CD4-positive, alpha-beta T cell (primary cell): ENCODE results near the gene OASL. TPM values are rescaled to one million over a fixed set of nuclear protein-coding genes. Genes with fewer than 3 reads are reported as not detected.
A peak's percentile ranks its signal among the peaks of the same experiment; 100 is the strongest.

Experiments used
- ATAC-seq: fragments of 200-7000 bp; cut with Tn5 transposase; one replicate; pipeline ENCODE4 v1.10.0; 2022; ENCODE audit warnings: mild to moderate bottlenecking; ENCODE audit not compliant: poor library complexity
- CTCF ChIA-PET: fragments of 350-600 bp; sonication (Branson Sonifier 250); formaldehyde crosslinking; loops from one replicate; lab custom pipeline; 2021; ENCODE audit warnings: antibody characterized with exemption, inconsistent platforms; lab: Charles Lee
- POLR2A ChIA-PET: fragments of 350-600 bp; sonication (Branson Sonifier 250); formaldehyde crosslinking; loops from one replicate; lab custom pipeline; 2021; ENCODE audit warnings: antibody characterized with exemption, inconsistent platforms; lab: Charles Lee
- DNase-seq, 14 experiments: peaks; one replicate each; pipeline ENCODE4 v3.0.0-alpha.2; 2013 to 2020; ENCODE audit warnings: mixed read lengths in 2 of 14
- H3K27ac ChIP-seq, 2 donors: one replicate each; pipeline versions ENCODE4 v1.5.1 to v1.7.0; 2013; ENCODE audit warnings: low read length in 2 of 2, low read depth in 1 of 2, mild to moderate bottlenecking in 1 of 2
- H3K27me3 ChIP-seq, 2 experiments: 1 replicate in 1 of 2; 2 replicates in 1 of 2; pipeline versions ENCODE4 v1.6.1 to v1.7.0; 2013; ENCODE audit warnings: low read length in 2 of 2, control low read depth in 1 of 2, mild to moderate bottlenecking in 1 of 2, moderate library complexity in 1 of 2; ENCODE audit not compliant: insufficient read depth in 2 of 2, control insufficient read depth in 1 of 2
- H3K36me3 ChIP-seq: one replicate; pipeline ENCODE4 v1.6.1; 2013; ENCODE audit warnings: low read length, control low read depth; ENCODE audit not compliant: insufficient read depth
- H3K4me1 ChIP-seq: one replicate; pipeline ENCODE4 v1.6.1; 2013; ENCODE audit warnings: low read length, control low read depth; ENCODE audit not compliant: insufficient read depth
- H3K4me3 ChIP-seq: one replicate; pipeline ENCODE4 v1.5.1; 2013; ENCODE audit warnings: mild to moderate bottlenecking, low read length, moderate library complexity
- H3K9me3 ChIP-seq, 2 experiments: 1 replicate in 1 of 2; 2 replicates in 1 of 2; pipeline versions ENCODE4 v1.6.1 to v1.7.0; 2013; ENCODE audit warnings: low read length in 2 of 2, mild to moderate bottlenecking in 2 of 2, control low read depth in 1 of 2, moderate library complexity in 1 of 2; ENCODE audit not compliant: control insufficient read depth in 1 of 2, insufficient read depth in 1 of 2
- H3K27ac Mint-ChIP-seq: one replicate; pipeline ENCODE4 v1.8.0; 2020; ENCODE audit warnings: mixed read lengths
- H3K27me3 Mint-ChIP-seq: one replicate; pipeline ENCODE4 v1.8.0; 2021; ENCODE audit warnings: mixed read lengths
- H3K36me3 Mint-ChIP-seq: one replicate; pipeline ENCODE4 v1.8.0; 2021; ENCODE audit warnings: low read depth, mixed read lengths
- H3K4me1 Mint-ChIP-seq: one replicate; pipeline ENCODE4 v1.8.0; 2021; ENCODE audit warnings: low read depth, mixed read lengths
- H3K4me3 Mint-ChIP-seq: one replicate; pipeline ENCODE4 v1.8.0; 2020; ENCODE audit warnings: mild to moderate bottlenecking, mixed read lengths
- H3K9me3 Mint-ChIP-seq: one replicate; pipeline ENCODE4 v1.8.0; 2020; ENCODE audit warnings: mixed read lengths
- CTCF ChIP-seq: fragments of 200-600 bp; IDR thresholded peaks from one replicate; pipeline ENCODE4 v1.8.0; 2022; ENCODE audit warnings: antibody characterized with exemption, mild to moderate bottlenecking
- intact Hi-C, 2 experiments: fragments of 100-400 bp; cut with DNase I in 1 of 2; cut with micrococcal nuclease in 1 of 2; formaldehyde crosslinking; loops; one replicate each; pipeline versions ENCODE4 v1.15.1 to v1.9.0; 2023 to 2025; cut with DNase I, micrococcal nuclease
- total RNA-seq, 174 experiments: library from RNA in 2 of 174; stranded (reverse) in 2 of 174; gene quantifications; one replicate each; pipeline ENCODE4 v1.2.3 and lab custom pipeline; 2021 to 2026

Gene OASL
- total RNA-seq, 2 experiments from 2014 or later: 33.0 to 34.7 TPM

- intact Hi-C loops: loop anchor here in 1 of 2 experiments (5.0 kb wide), 1 partner anchor 107 kb away; no protein-coding TSS in a partner anchor
- Histone ChIP-seq H3K4me1 (no peaks in the 10 kb centered on the region), H3K4me3 (no peak overlapping the region), H3K27ac (no peak overlapping the region), H3K27me3 (no peaks in the 10 kb centered on the region), H3K36me3 (peaks cover 66% of the 10 kb centered on the region), H3K9me3 (no peaks in the 10 kb centered on the region)
- no peak overlapping the region for H3K4me3 Mint-ChIP-seq
- ChIA-PET CTCF (interaction anchor here (1.0 to 2.6 kb wide), 3 partner anchors 55 to 97 kb away, joined by 3 to 12 read pairs (median 9); no protein-coding TSS in a partner anchor), POLR2A (no interaction called here)
- DNase-seq (peak in 12 of 14 experiments; percentile 12 to 64 (median 32)), ATAC-seq (peak; percentile 66)
- peak; percentile 27 for TF ChIP-seq CTCF
- H3K36me3 Mint-ChIP-seq: peaks cover 74% of the 10 kb centered on the region
- no peak overlapping the region for H3K27ac Mint-ChIP-seq
- no peaks in the 10 kb centered on the region for H3K4me1 Mint-ChIP-seq
- H3K9me3 Mint-ChIP-seq: no peaks in the 10 kb centered on the region
- H3K27me3 Mint-ChIP-seq: no peaks in the 10 kb centered on the region
Observed at GRCh38 chr12:121005346-121005815, 33.7 kb downstream of the OASL start.

GRCh38 chr12:121004253-121004815, 34.7 kb downstream of the OASL start:
- peaks cover 64% of the 10 kb centered on the region for H3K36me3 Mint-ChIP-seq
- Histone ChIP-seq H3K36me3 (peaks cover 56% of the 10 kb centered on the region), H3K4me1 (no peaks in the 10 kb centered on the region), H3K9me3 (no peaks in the 10 kb centered on the region), H3K27ac (no peak overlapping the region), H3K4me3 (no peak overlapping the region), H3K27me3 (no peaks in the 10 kb centered on the region)
- no peak for TF ChIP-seq CTCF
- no peaks in the 10 kb centered on the region for H3K27me3 Mint-ChIP-seq
- CTCF ChIA-PET: interaction anchor here (2.6 kb wide), 1 partner anchor 92 kb away, joined by 9 read pairs; no protein-coding TSS in a partner anchor
- POLR2A ChIA-PET: interaction anchor here (0.6 kb wide), 1 partner anchor 428 kb away, joined by 3 read pairs; no protein-coding TSS in a partner anchor
- H3K4me3 Mint-ChIP-seq: no peak overlapping the region
- H3K4me1 Mint-ChIP-seq: no peaks in the 10 kb centered on the region
- DNase-seq (no peak), ATAC-seq (no peak)
- no peaks in the 10 kb centered on the region for H3K9me3 Mint-ChIP-seq
- H3K27ac Mint-ChIP-seq: no peak overlapping the region
- intact Hi-C loops: no loop called here

GRCh38 chr12:121003650-121004049, 35.4 kb downstream of the OASL start:
- peaks cover 49% of the 10 kb centered on the region for H3K36me3 ChIP-seq
- no peak for ATAC-seq

More at GRCh38 chr12:121003650-121004049, 35.4 kb downstream of the OASL start:
- Histone ChIP-seq H3K9me3 (no peaks in the 10 kb centered on the region), H3K27ac (no peak overlapping the region), H3K4me3 (no peak overlapping the region), H3K4me1 (no peaks in the 10 kb centered on the region), H3K27me3 (no peaks in the 10 kb centered on the region)
- DNase-seq: no peak
- no peaks in the 10 kb centered on the region for H3K27me3 Mint-ChIP-seq
- H3K36me3 Mint-ChIP-seq: peaks cover 57% of the 10 kb centered on the region
- TF ChIP-seq CTCF: no peak
- no peak overlapping the region for H3K4me3 Mint-ChIP-seq
- ChIA-PET CTCF (no interaction called here), POLR2A (no interaction called here)
- intact Hi-C loops: no loop called here
- no peaks in the 10 kb centered on the region for H3K4me1 Mint-ChIP-seq
- H3K9me3 Mint-ChIP-seq: no peaks in the 10 kb centered on the region
- H3K27ac Mint-ChIP-seq: no peak overlapping the region
